Measurements from ENCODE around the gene MAML3. TPM values are rescaled to one million over a fixed set of nuclear protein-coding genes. Genes with fewer than 3 reads are reported as not detected.
"Not testable (repeated sequence)": the region's sequence is repeated elsewhere in the genome, so short reads cannot be mapped to it uniquely, and the experiment has no call there.

MAML3 gene
- polyA plus RNA-seq, 3 donors: 16.4 to 16.8 (median 16.8) TPM

DNA sequence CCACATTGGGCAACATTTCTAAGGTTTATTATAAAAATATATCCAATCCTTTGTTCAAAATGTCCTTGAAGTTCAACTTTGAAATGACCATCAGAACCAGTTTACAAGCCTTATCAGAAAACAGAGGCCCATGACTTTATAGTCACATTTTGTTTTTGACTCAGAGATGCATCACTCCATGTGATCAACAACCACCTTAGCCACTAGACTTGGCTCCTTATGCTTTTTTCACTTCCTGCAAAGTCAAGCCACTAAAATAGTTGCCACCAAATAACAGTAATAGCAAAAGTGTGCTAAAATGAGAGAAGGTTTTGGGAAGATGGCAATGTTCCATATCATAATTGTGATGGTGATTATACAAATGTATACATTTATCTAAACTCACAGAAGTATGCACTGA lies 181.7 kb downstream of the MAML3 start:
- no peak for DNase-seq (ENCODE audit: low read depth in 3 of 3, low spot score in 2 of 3)

DNA sequence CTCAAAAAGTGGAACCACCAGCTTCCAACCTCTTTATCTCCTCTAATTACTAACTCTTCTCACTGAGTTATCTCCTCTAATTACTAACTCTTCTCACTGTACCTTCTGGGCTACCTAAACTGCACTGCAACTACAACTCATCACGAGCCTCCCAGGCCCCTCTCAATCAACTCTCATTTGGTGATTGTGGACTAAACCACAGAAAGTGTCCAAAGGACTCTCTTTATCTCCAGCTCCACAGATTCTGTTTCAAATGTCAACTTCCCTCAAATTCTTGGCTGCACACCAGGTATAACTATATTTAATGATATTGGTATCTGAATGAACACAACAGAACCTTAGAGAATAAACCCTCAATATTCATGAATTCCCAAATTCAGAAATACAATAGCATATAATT lies 182.9 kb downstream of the MAML3 start:
- no peak for DNase-seq (ENCODE audit: low read depth in 3 of 3, low spot score in 2 of 3)

- no peak for DNase-seq (ENCODE audit: low read depth in 3 of 3, low spot score in 2 of 3)
Observed at GRCh38 chr4:139969635-139970266, 184.2 kb downstream of the MAML3 start.

- DNase-seq (ENCODE audit: low read depth in 3 of 3, low spot score in 2 of 3): no peak
Observed at GRCh38 chr4:139968831-139969230, 185.2 kb downstream of the MAML3 start.

DNA sequence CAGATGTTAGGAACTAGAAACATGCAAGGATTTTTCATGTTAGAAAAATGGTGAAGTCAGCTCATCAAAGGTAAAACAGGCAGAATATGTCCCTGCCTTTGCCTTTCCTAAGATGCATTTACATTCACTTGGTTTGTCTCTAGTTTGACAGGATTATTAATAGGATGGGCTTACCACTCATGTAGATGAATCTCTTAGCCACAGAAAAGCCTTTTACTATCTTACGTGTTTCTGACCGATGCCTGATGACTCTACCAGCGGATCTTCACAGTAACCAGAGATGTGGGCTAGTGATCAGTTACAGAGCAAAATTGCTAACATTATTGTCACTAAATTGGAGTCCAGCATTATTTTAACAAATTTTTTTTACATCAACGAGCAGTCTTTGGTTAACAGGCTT lies 187.6 kb downstream of the MAML3 start:
- DNase-seq (ENCODE audit: low read depth in 3 of 3, low spot score in 2 of 3): no peak

DNA sequence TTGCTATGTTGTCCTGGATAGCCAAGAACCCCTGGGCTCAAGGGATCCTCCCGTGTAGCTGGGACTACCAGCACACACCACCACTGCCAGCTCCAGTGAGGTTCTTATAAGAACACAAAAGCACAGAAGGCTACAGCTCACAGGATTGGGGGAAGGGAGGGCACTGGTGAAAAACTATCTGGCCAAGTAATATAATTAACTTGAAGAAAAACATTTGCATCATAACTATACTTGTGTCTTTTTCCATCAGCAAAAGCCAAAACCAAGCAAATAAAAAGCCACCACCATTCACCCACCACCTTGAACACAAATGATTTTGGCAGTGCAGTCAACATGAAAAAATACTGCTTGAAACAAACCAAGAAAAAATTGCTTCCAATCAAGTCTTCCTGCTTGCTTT lies 188.2 kb downstream of the MAML3 start:
- no peak for DNase-seq (ENCODE audit: low read depth in 3 of 3, low spot score in 2 of 3)

GRCh38 chr4:139963708-139964107 lies 190.3 kb downstream of the MAML3 start:
- no peak for DNase-seq (ENCODE audit: low read depth in 3 of 3, low spot score in 2 of 3)

DNA sequence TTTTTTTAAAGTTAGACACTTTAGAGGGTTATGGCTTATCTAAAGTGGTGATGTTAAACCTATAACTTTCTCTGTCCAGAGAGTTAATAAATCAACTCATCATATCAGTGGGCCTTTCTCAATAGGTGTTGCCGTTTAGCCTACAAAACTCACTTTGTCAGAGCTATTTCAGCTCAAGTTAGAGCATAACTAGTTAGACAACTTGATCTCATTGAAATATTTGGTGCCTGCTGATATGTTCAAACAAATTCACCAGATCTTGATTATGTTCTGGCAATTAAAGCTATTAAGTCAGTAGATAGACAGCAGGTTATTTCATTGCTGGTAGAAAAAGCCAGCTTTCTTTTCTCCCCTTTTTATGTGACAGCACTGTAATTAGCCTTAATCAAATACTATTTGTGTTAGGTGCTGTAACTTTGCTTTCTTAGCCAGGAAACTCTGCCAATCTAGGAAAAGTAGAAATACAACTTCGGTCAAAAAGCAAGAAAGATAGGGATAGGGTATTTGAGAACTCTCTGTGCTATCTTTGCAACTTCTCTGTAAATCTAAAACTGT lies 191.8 kb downstream of the MAML3 start:
- no peak for DNase-seq (ENCODE audit: low read depth in 3 of 3, low spot score in 2 of 3)

- no peak for DNase-seq (ENCODE audit: low read depth in 3 of 3, low spot score in 2 of 3)
Observed at GRCh38 chr4:139961344-139961946, 192.5 kb downstream of the MAML3 start.

DNA sequence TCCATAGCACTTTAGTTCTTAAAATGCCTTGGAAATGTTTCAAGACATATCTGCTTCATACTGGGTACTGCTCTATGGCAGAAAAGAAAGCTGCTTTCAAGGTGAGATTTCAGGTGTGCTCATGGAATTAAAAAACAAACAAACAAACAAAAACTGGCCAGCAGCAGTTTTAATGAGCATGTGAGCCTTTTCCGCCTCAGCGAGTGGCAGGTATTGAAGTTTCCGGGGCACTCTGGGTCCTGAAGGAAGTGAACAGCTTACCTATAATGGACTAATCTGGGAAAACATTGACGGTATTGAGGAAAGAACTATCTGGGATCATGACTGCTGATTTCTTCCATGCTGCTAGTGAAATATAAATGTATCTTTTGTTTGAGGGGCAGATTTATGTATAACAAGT lies 194.6 kb downstream of the MAML3 start:
- DNase-seq (ENCODE audit: low read depth in 3 of 3, low spot score in 2 of 3): no peak

DNA sequence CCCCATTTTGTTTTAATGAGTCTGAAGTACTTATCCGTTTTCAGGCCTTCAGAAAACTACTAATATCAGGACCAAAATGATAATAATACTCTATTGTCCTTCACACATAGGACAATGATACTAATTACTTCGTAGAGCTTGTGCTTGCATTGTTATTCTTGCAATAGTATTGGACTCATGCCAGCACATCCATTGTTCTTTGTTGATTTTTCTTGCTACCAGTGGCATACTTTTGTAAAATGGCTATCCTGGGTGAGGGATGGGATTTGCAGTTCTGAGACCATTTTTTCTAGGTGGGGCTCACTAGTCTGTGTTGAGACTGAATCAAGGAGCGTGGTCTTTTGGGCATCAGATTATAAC lies 195.3 kb downstream of the MAML3 start:
- no peak for DNase-seq (ENCODE audit: low read depth in 3 of 3, low spot score in 2 of 3)

DNA sequence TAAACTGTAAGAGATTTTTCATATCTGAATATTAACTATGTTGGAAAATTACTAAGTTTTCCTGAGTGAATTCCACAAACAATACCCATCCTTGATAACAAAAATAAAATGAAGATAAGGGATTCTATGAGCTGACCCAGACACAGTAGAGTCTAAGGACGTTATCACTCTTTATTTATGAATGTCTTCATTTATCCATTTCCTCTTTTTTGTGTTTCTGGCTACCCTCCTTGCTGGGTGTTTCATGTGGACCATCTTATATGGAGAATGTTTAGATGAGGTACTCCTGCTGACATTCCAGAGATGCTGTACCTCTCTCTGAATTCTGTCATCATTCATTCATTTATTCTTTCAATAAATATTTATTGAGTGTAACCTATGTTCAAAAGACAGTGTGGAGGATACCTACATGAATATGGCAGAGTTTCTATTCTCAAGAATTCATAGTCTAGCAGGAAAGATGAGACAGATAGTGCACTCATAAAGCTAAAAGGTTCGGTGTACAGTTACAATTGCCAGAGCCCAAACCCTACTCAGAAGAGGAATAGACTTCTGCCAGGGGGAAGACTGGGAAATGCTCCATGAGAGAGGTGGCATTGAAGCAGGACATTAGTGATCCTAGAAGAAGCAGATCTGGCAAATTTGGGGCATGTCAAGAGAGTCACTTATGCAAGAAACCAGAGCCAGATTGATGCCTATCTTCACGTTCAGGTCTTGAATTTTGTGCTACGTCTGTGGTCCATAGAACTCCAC lies 195.8 kb downstream of the MAML3 start:
- DNase-seq (ENCODE audit: low read depth in 3 of 3, low spot score in 2 of 3): no peak

DNA sequence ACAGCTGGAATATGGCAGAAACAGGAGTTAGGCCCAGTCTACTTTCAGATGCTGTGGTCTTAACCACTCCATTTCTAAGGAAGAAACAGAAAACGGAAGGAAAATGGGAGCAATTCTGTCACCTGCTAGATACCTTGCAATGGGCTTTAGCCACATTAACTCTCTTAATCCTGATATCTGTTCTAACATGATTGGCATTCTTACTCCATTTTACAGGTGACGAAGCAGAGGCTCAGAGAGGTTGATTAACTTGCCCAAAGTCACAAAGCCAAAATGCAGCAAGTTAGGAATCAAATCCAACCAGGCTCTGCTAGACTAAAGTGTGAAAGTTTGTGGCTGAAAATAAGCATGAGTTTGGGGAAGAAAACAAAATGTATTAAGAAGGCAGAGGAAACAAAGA lies 196.9 kb downstream of the MAML3 start:
- no peak for DNase-seq (ENCODE audit: low read depth in 3 of 3, low spot score in 2 of 3)

- DNase-seq (ENCODE audit: low read depth in 3 of 3, low spot score in 2 of 3): no peak
Observed at GRCh38 chr4:139956507-139957017, 197.4 kb downstream of the MAML3 start.

- no peak for DNase-seq (ENCODE audit: low read depth in 3 of 3, low spot score in 2 of 3)
Observed at GRCh38 chr4:139955600-139955999, 198.4 kb downstream of the MAML3 start.

DNA sequence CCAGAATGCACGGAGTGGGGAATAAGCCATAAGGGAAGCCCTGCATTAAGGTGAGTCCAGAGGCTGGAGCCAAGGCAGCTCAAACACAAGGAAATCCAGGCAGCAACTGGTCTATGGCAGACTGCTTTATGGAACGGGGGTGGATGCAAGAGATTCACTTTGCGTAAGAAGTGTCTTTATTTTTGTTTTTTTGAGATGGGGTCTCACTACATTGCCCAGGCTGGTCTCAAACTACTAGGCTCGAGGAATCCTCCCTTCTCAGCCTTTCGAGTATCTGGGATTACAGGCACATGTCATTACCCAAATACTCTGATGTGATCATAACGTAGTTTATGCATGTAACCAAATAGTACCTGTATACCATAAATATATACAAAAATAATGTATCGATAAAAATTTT lies 199.5 kb downstream of the MAML3 start:
- no peak for DNase-seq (ENCODE audit: low read depth in 3 of 3, low spot score in 2 of 3)

DNA sequence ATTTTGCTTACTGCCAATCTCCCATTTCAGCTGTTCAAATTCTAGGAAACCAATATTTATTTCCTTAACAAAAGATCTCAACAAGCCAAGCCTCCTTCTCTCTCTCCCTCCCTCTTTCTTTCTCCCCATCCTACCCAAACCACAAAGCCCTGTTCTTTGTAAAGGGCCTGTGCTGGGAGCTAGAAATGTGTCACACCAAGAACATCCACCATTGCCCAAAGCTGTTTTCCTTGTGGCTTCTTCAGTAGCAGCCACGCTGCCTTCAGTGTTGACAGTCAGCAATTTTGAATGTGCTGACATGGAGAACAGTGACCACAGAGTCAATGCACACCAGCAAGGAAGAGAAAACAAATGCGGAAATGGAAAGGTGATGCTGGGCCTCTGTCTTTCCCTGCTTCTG lies 203.0 kb downstream of the MAML3 start:
- no peak for DNase-seq (ENCODE audit: low read depth in 3 of 3, low spot score in 2 of 3)

GRCh38 chr4:139950568-139950967 lies 203.4 kb downstream of the MAML3 start:
- no peak for DNase-seq (ENCODE audit: low read depth in 3 of 3, low spot score in 2 of 3)

GRCh38 chr4:139944916-139945315 lies 209.1 kb downstream of the MAML3 start:
- DNase-seq (ENCODE audit: low read depth in 3 of 3, low spot score in 2 of 3): not testable (repeated sequence)

GRCh38 chr4:139943277-139943676 lies 210.7 kb downstream of the MAML3 start:
- no peak for DNase-seq (ENCODE audit: low read depth in 3 of 3, low spot score in 2 of 3)

- no peak for DNase-seq (ENCODE audit: low read depth in 3 of 3, low spot score in 2 of 3)
Observed at GRCh38 chr4:139942241-139942640, 211.7 kb downstream of the MAML3 start.

DNA sequence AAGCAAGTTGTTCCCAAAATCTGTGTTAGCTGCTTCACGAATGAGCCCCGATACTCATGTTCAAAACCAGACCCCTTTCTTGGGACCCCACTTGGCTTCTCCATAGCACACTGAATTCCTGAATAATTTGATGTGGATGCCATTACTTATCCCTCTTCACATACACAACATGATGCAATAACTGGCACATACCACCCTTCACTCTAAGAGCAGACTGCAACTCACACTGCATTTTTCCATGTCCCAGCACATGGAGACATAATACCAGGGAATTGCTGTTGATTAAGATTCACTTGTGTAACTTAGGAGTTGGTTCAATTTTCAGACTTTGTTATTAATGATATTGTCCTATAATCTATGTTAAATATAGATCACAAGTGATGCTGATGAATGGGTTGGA lies 213.4 kb downstream of the MAML3 start:
- DNase-seq (ENCODE audit: low read depth in 3 of 3, low spot score in 2 of 3): no peak
